ENCODE measurements around the gene PARVA. TPM values are rescaled to one million over a fixed set of nuclear protein-coding genes. Genes with fewer than 3 reads are reported as not detected.

Gene PARVA
- total and polyA plus RNA-seq, 2 experiments from 2014 or later: 37.4 to 46.2 TPM

- Histone ChIP-seq H3K4me1 (ENCODE audit: insufficient read depth) (peaks cover 8% of the 10 kb centered on the region), H3K36me3 (replicated peaks; ENCODE audit: insufficient read depth, low read depth) (no peaks in the 10 kb centered on the region), H3K27ac (no peak overlapping the region), H3K4me2 (no peak overlapping the region), H3K27me3 (no peaks in the 10 kb centered on the region), H3K79me2 (no peaks in the 10 kb centered on the region), H3K4me3 (no peak overlapping the region), H3K9me3 (ENCODE audit: low read depth) (no peaks in the 10 kb centered on the region), H2AFZ (no peak overlapping the region), H3K9me2 (replicated peaks; ENCODE audit: insufficient read depth) (no peaks in the 10 kb centered on the region), H4K20me1 (ENCODE audit: insufficient read depth, poor library complexity, severe bottlenecking) (no peaks in the 10 kb centered on the region)
- WGBS (ENCODE audit: low lambda C conversion rate, missing lambda C conversion rate): 76% methylated on average over 6 of the region's 6 CpGs
- no peak for DNase-seq (ENCODE audit: low spot score)
- TF ChIP-seq EZH2phosphoT487 (IDR thresholded peaks at IDR 0.05; ENCODE audit: low read depth, severe bottlenecking, unreplicated experiment): no peak
- no peak for TF ChIP-seq EZH2 (IDR thresholded peaks at IDR 0.05; ENCODE audit: borderline replicate concordance)
- TF ChIP-seq CTCF (IDR thresholded peaks at IDR 0.05; ENCODE audit: poor library complexity): no peak
These were observed 200.6 kb downstream of the PARVA start for GRCh38 chr11:12577725-12578644.

GRCh38 chr11:12581416-12581815 lies 204.0 kb downstream of the PARVA start:
- no peaks in the 10 kb centered on the region for H3K79me2 ChIP-seq
- H3K9me2 ChIP-seq (replicated peaks; ENCODE audit: insufficient read depth): no peaks in the 10 kb centered on the region
- TF ChIP-seq EZH2 (IDR thresholded peaks at IDR 0.05; ENCODE audit: borderline replicate concordance) (no peak), CTCF (IDR thresholded peaks at IDR 0.05; ENCODE audit: poor library complexity) (no peak), EZH2phosphoT487 (IDR thresholded peaks at IDR 0.05; ENCODE audit: low read depth, severe bottlenecking, unreplicated experiment) (no peak)
- H3K9me3 ChIP-seq (ENCODE audit: low read depth): no peaks in the 10 kb centered on the region
- H3K27ac ChIP-seq: no peak overlapping the region
- no peaks in the 10 kb centered on the region for H3K36me3 ChIP-seq (replicated peaks; ENCODE audit: insufficient read depth, low read depth)
- DNase-seq (ENCODE audit: low spot score): no peak
- no peaks in the 10 kb centered on the region for H3K27me3 ChIP-seq
- H2AFZ ChIP-seq: no peak overlapping the region
- H4K20me1 ChIP-seq (ENCODE audit: insufficient read depth, poor library complexity, severe bottlenecking): no peaks in the 10 kb centered on the region
- no peak overlapping the region for H3K4me2 ChIP-seq
- H3K4me3 ChIP-seq: no peak overlapping the region
- H3K4me1 ChIP-seq (ENCODE audit: insufficient read depth): no peaks in the 10 kb centered on the region
- 98% methylated on average over 3 of the region's 3 CpGs for WGBS (ENCODE audit: low lambda C conversion rate, missing lambda C conversion rate)

GRCh38 chr11:12581923-12582322 lies 204.6 kb downstream of the PARVA start:
- Histone ChIP-seq H3K36me3 (replicated peaks; ENCODE audit: insufficient read depth, low read depth) (no peaks in the 10 kb centered on the region), H2AFZ (no peak overlapping the region), H3K27me3 (no peaks in the 10 kb centered on the region), H3K79me2 (no peaks in the 10 kb centered on the region), H3K9me3 (ENCODE audit: low read depth) (no peaks in the 10 kb centered on the region), H3K4me2 (no peak overlapping the region), H3K27ac (no peak overlapping the region), H4K20me1 (ENCODE audit: insufficient read depth, poor library complexity, severe bottlenecking) (no peaks in the 10 kb centered on the region), H3K4me3 (no peak overlapping the region), H3K4me1 (ENCODE audit: insufficient read depth) (no peaks in the 10 kb centered on the region), H3K9me2 (replicated peaks; ENCODE audit: insufficient read depth) (no peaks in the 10 kb centered on the region)
- TF ChIP-seq EZH2 (IDR thresholded peaks at IDR 0.05; ENCODE audit: borderline replicate concordance) (no peak), CTCF (IDR thresholded peaks at IDR 0.05; ENCODE audit: poor library complexity) (no peak), EZH2phosphoT487 (IDR thresholded peaks at IDR 0.05; ENCODE audit: low read depth, severe bottlenecking, unreplicated experiment) (no peak)
- DNase-seq (ENCODE audit: low spot score): peak; percentile 37
- WGBS (ENCODE audit: low lambda C conversion rate, missing lambda C conversion rate): 29% methylated on average over 1 of the region's 1 CpG
